ENCODE results near the gene ME3. TPM values are rescaled to one million over a fixed set of nuclear protein-coding genes. Genes with fewer than 3 reads are reported as not detected.

Gene ME3
- total RNA-seq, 1 experiment from 2014 or later = not detected

DNA sequence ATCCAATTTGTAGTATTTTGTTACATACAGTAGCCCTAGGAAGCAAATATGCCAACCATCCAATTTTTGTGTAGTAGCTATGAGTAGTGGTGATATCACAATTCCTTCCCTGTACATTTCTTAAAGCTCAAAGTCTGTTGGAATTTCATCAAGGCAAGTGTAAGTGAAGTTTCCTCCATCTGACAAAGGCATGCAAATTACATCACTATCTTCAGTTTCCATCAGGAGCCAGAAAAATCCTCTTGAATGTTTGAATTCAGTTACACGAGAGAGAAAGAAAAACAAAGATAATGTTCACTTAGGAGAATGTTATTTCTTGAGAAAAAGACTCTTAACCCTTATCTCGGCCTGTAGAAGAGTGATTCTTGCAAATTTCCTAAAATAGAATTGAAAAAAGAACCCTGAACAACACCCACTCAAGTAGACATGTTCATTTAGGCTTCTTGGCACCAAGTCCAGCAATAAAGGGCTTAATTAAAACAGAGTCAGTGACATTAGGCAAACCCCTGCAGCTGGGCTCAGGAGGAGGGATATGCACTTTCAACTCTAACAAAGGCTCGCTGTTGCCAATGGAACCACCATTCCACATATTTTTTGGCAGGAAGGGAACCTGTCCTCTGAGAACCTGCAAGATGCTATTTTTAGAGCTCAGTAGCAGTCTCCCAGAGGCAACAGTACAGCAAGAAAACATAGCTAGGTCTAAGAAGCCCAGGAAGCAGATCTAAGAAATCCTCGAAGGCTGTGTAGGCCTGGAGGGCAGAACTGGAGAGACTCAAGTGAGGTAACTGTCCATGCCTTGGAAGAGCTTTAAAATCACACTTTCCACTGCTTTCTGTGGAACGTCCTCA lies 153.1 kb downstream of the ME3 start:
- in situ Hi-C loops (cut with HindIII; ENCODE audit: low pct_unique_long_range_greater_than_20kb, low sequenced_read_pairs) = no loop called here

DNA sequence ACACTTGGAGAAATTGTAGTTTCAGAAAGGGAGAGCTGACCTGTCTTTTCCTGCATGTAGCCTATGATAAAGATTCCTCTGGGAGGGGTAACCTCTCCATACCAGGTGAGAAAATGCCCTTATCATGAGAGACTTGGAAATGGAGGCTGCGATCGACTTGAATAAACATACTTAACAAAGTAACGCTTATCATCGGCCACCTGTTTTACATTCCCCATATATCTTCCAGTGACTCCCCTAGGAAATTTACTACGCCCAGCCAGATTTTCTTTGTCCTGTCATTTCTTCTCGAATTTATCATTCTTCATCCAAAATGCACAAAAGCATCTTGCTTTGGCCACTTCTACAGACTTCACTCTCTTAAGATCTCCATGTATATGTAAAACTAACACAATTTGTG lies 154.2 kb downstream of the ME3 start:
- in situ Hi-C loops (cut with HindIII; ENCODE audit: low pct_unique_long_range_greater_than_20kb, low sequenced_read_pairs) = no loop called here

More for the DNA sequence above, 153.1 kb downstream of the ME3 start:
- DNase-seq (ENCODE audit: low read depth, low spot score) = no peak

DNA sequence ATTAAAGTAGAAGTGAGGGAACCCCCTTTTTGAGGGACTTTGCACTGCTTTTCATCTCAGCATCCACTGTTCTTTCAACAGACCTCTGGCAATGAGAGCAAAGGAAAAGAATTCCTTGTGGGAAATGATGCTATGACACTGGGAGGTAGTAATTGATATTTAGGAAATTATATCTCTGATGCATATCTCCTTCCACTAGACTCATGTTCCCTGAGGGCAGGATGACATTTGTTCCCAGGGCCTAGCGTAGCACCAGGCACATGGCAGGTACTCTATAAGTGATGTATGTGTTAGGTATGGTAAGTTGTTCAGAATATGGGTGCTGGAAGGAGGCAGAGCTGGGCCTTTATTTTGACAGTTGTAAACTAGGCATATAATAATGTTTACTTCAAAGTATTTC lies 154.9 kb downstream of the ME3 start:
- no peak for DNase-seq (ENCODE audit: low read depth, low spot score)
- in situ Hi-C loops (cut with HindIII; ENCODE audit: low pct_unique_long_range_greater_than_20kb, low sequenced_read_pairs) = no loop called here

More for the DNA sequence above, 154.2 kb downstream of the ME3 start:
- DNase-seq (ENCODE audit: low read depth, low spot score) = no peak

DNA sequence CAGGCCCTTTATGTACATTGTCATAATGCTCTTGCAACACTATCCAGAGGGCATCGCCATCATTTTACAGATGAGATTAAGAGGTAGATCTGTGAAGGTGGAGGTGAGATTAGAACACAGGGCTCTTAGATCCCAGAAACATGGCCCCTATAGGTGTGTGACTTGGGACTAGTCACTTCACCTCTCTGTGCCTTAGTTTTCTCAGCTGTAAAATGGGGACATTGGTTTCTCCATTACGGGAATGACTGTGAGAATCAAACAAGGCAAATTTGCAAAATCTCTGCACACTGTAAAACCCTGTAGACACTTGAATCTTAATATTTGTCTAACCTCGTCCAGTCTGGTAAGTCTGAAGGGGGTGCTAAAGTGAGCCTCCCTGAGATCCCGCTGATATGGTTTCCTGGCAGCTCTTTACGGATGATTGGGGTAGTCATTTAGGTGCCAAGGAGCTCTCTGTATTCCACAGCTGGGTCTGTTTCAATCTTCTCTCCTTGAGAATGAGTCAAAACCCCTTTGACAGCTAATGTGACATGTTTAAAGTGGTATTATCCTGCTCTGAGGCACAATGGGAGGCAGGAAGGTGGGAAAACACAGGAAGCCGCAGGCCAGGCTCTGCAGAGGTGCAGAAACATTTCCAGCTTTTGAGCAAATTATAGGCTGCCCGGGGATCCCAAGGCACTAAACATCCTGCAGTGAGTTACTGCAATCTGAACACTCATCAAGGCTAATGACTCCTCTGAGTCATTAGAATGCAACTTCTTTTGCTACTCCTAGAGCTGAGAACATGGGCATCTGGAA lies 156.9 kb downstream of the ME3 start:
- in situ Hi-C loops (cut with HindIII; ENCODE audit: low pct_unique_long_range_greater_than_20kb, low sequenced_read_pairs) = no loop called here
- no peak for DNase-seq (ENCODE audit: low read depth, low spot score)

DNA sequence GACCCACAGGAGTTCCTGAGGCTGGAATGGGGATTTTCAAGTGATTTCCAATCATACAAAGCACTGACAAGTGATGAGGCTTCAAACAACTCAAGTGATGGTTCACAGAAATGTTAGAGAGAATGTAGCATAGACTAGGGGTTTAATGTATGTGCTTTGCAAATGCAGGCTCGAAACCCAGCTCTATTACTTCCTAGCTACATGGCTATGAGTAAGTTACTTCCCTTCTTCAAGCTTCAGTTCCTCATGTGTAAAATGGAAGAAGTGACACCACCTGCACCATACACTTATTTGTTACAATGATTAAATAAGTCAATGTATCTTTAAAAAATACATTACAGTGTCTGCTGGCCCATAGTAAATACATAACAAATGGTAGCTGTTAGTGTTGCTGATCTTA lies 158.0 kb downstream of the ME3 start:
- DNase-seq (ENCODE audit: low read depth, low spot score) = no peak
- in situ Hi-C loops (cut with HindIII; ENCODE audit: low pct_unique_long_range_greater_than_20kb, low sequenced_read_pairs) = no loop called here

DNA sequence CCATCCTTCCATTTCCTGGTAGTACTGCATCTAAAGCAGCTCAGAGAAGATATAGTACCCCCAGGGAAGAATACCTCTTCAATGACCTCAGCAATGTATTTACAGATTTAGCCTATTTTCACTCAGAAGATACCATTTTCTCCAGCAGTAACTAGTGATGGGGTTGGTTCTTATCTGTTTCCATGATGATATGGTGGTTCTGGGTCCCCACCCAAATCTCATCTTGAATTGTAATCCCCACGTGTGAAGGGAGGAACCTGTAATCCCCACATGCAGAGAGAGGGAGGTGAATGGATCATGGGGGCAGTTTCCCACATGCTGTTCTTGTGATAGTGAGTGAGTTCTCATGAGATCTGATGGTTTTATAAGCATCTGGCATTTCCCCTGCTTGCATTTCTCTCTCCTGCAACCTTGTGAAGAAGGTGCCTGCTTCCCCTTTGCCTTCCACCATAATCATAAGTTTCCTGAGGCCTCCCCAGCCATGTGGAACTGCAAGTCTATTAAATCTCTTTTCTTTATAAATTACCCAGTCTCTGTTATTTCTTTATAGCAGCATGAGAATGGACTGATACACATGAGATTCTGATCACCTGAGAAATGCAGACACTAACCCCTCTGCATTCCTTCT lies 158.6 kb downstream of the ME3 start:
- in situ Hi-C loops (cut with HindIII; ENCODE audit: low pct_unique_long_range_greater_than_20kb, low sequenced_read_pairs) = no loop called here
- no peak for DNase-seq (ENCODE audit: low read depth, low spot score)

DNA sequence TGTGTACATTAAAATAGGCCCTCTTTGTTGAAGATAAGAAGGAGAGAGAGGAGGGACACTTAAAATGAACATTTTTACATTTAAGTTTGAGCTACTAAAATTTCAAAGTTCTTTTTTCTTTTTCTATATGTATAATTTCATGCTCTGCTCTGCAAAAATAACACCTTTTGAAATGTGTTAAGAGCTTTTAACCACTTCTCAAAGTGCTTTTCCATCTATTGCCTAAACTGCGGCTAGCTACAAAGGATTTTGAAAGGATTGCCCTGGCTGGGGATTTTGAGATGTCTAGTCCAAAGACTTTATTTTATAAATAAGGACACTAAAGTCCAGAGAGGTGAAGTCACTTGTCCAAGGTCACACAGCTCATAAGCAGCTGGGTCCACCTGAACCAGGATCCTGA lies 159.3 kb downstream of the ME3 start:
- no peak for DNase-seq (ENCODE audit: low read depth, low spot score)
- in situ Hi-C loops (cut with HindIII; ENCODE audit: low pct_unique_long_range_greater_than_20kb, low sequenced_read_pairs) = no loop called here

DNA sequence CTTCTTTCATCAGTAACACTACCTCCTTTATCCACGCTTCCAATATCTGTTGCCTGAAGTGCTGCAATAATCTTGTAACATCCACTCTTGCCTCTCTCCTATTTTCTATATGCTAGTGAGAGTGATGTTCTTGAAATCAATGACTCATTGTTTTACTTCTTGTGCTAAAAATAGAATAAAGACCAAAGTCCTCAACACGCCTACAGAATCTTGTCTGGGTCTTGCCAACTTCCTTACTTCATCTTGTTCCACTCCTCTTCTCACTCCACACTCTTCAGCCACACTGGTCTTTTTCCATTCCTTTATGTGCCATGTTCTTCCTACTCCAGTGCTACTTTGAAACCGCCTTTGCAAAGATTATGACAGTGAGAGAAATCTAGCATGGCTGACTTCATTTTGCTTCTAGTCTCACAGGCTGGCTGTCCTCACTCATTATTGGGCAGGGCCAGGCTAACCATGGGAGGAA lies 161.3 kb downstream of the ME3 start:
- in situ Hi-C loops (cut with HindIII; ENCODE audit: low pct_unique_long_range_greater_than_20kb, low sequenced_read_pairs) = no loop called here

DNA sequence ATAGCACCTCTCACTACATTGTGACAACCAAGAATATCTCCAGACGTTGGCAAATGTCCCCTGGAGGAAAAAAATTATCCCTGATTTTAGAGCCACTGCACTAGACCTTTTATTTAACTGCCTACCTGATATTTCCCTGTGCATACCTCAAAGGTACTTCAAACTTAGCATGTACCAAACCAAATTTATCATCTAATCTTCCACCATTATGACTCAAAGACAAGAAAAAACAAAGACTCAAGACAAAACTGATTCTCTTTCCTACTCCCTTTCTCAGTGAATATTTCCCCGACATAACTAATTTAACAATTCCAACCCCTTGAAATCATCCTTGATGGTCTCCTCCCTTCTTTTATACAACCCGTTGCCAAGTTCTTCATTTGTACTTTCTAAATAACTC lies 161.7 kb downstream of the ME3 start:
- no peak for DNase-seq (ENCODE audit: low read depth, low spot score)
- in situ Hi-C loops (cut with HindIII; ENCODE audit: low pct_unique_long_range_greater_than_20kb, low sequenced_read_pairs) = no loop called here

More for the DNA sequence above, 161.3 kb downstream of the ME3 start:
- DNase-seq (ENCODE audit: low read depth, low spot score) = peak; percentile 40

DNA sequence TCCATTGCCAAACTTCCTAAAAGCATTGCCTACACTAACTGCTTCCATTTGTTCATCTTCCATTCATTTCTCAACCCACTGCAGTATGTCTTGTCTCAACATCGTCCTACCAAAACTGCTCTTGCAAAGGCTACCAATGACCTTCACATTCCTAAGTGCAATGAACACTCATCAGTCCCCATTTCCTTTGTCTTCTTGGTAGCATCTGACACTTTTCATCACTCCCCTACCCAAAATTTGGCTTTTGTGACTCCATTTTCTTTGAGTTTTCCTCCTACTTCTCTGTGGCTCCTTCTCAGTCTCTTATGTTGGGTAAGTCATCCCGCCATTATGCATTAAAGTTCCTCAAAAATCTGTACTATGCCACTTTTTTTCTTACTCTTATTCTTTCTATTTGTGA lies 162.3 kb downstream of the ME3 start:
- in situ Hi-C loops (cut with HindIII; ENCODE audit: low pct_unique_long_range_greater_than_20kb, low sequenced_read_pairs) = no loop called here
- no peak for DNase-seq (ENCODE audit: low read depth, low spot score)

DNA sequence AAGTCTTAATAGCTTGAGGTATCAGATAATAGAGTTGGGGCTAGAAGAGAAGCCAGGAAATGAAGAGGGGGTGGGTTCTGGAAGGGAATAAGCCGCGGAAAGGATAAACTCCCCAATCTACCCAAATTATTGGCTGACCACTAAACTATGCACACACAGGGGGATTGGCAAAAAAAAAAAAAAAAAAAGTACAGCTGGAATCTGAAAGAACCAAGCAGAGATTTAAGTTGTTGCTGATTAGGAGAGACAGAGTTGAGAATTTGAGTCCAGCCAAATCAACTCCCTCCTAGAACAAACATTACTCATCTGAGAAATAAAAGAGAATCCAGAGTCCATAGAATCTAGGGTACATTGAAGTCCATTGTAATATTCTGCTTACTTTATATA lies 162.8 kb downstream of the ME3 start:
- in situ Hi-C loops (cut with HindIII; ENCODE audit: low pct_unique_long_range_greater_than_20kb, low sequenced_read_pairs) = no loop called here
- no peak for DNase-seq (ENCODE audit: low read depth, low spot score)

DNA sequence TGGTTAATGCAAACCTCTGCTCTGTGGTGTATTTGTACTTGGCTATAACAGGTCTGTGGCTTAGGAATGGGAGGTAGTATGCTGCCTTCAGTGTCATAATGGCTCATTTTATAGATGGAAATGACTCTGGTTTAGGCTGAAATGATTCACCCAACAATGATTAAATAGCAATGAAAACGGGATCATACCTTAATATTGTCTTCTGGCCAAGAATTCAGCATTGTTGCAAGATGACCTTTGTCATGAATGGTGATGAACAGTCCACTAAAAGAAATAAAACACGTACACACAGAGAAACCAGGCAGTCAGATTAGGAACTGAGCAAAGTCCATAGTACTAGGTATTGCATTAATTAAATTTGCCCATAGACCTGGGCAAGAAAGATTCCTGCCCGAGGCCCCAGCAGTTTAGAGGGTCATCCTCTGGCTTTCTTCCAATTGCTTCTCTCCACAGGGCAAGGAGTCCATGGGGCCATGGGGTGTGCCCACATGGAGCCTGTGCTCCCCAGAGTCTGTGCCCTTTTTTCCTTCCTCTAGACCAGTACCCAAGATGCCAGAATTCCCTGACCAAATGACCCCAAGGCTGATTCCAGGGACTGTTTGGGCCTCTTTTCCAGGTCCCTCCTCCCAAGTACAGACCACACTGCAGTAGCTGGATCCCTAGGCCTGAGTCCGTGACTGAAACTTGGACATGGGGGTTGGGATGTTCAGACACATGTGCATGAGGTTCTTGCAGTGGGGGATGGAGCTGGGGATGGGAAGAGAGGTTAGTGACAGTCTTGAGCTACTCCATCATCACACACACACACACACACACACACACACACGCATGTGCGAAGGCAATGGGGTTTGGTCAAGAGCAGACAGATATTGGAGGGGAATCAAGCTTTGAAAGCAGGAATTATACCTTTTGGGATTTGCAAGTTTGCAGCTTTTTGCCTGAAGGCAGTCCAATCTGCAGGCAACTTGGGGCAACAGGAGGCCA lies 163.5 kb downstream of the ME3 start:
- in situ Hi-C loops (cut with HindIII; ENCODE audit: low pct_unique_long_range_greater_than_20kb, low sequenced_read_pairs) = no loop called here
- no peak for DNase-seq (ENCODE audit: low read depth, low spot score)

DNA sequence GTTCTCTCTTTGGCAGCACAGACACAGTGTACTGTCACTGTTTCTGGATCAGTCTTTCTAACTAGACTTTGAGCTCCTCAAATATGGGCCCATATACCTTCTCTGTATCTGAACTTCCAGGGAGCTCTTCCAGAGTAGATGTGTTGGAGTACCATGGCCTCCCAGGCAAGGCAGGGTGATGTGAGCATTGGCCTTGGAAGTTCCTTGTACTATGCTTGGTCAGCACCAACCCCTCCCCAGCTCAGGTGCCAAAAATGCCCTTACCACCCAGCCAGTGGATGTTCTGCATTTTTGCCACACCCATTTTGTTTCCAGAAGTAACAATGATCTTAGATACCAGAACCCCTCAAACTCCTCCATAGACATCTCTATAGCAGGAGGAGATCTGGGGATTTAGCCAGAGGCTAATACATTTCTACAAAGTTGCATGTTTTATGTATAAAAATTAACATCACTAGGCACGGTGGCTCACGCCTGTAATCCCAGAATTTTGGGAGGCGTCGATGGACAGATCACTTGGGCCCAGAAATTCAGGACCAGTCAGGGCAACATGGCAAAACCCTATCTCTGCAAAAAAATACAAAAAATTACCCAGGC lies 165.1 kb downstream of the ME3 start:
- no peak for DNase-seq (ENCODE audit: low read depth, low spot score)
- in situ Hi-C loops (cut with HindIII; ENCODE audit: low pct_unique_long_range_greater_than_20kb, low sequenced_read_pairs) = no loop called here

DNA sequence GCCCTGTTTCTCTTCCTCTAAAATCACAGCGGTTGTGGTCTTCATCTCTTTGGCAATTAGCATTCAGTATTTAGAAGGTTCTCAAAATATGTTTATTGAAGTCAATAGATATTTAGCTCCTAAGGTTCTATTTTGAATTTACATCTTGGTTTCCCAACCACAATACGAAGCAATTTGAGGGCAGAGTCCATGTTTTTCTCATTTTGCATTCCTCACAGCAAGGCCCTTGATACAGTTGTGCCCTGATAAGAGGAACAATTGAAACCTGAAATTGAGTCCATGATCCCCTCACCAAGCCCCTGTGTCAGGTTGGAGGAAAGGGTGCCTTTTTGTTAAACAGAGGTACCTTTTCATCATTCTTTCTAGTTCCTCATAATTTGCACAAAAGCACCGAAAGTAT lies 166.2 kb downstream of the ME3 start:
- no peak for DNase-seq (ENCODE audit: low read depth, low spot score)
- in situ Hi-C loops (cut with HindIII; ENCODE audit: low pct_unique_long_range_greater_than_20kb, low sequenced_read_pairs) = no loop called here

DNA sequence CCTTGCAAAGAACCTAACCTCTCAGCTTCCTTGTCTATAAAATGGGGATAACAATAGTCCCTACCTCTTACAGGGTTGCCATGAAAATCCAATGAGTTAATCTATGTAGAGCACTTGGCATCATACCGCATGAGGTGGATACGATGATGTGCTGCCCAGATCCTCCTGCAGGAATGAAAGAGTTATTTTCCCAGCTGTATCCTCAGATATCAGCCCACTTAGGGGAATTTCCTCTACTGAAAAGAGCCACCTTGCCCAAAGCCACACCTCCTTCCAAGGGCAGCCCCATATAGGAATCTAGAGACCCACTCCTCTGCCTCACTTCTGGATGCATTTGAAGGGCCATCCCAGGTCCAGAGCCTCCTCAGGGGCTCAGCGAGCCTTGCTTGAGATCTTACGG lies 169.3 kb downstream of the ME3 start:
- in situ Hi-C loops (cut with HindIII; ENCODE audit: low pct_unique_long_range_greater_than_20kb, low sequenced_read_pairs) = no loop called here
- no peak for DNase-seq (ENCODE audit: low read depth, low spot score)

DNA sequence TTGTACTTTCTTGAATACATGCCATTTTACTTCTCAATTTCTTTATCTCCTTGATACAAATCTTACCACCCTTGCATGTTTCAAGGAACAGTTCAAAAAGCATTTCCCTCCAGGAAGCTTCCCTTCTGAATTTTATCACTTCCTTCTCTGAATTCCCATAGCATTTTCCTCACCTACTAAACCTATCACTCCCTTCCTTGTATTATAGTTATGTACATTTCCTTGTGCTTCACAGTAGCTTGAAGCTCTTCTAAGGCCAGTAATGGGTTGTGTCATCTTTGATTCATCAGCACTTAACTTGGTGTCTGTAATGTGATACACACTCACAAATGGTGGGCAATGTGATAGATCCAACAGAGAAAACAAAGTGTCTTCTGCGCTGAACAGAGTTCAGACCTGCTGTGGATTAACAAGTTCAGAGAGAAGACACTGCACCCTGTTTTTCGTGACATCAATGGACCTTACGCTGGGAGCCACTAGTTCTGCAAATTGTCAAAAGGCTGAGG lies 170.2 kb downstream of the ME3 start:
- DNase-seq (ENCODE audit: low read depth, low spot score) = no peak
- in situ Hi-C loops (cut with HindIII; ENCODE audit: low pct_unique_long_range_greater_than_20kb, low sequenced_read_pairs) = no loop called here
